Left ventricle myocardium inferior (tissue), 1 donor: ENCODE results near the gene ECHDC1. TPM values are rescaled to one million over a fixed set of nuclear protein-coding genes. Genes with fewer than 3 reads are reported as not detected.

ENCODE experiments used
- DNase-seq: peaks from one replicate; pipeline ENCODE4 v3.0.0-alpha.2; 2020
- H3K27ac ChIP-seq: fragments of 200-600 bp; replicated peaks from 2 replicates; pipeline ENCODE4 v1.8.0; 2021
- H3K27me3 ChIP-seq: fragments of 200-600 bp; 2 replicates; pipeline ENCODE4 v1.8.0; 2021; ENCODE audit warnings: low read depth
- H3K36me3 ChIP-seq: fragments of 200-600 bp; 2 replicates; pipeline ENCODE4 v1.8.0; 2021
- H3K4me1 ChIP-seq: fragments of 200-600 bp; 2 replicates; pipeline ENCODE4 v1.8.0; 2021
- H3K4me3 ChIP-seq: fragments of 200-600 bp; 2 replicates; pipeline ENCODE4 v1.8.0; 2021; ENCODE audit warnings: mild to moderate bottlenecking, moderate library complexity
- H3K9me3 ChIP-seq: fragments of 200-600 bp; replicated peaks from 2 replicates; pipeline ENCODE4 v1.8.0; 2021
- intact Hi-C: fragments of 100-400 bp; cut with micrococcal nuclease; formaldehyde crosslinking; loops from one replicate; pipeline ENCODE4 v1.11.0; 2022
- total RNA-seq: library from RNA; stranded (reverse); fragmentation: NEBNext Ultra II Directional; extraction: Animal tissue kit (Norgen Biotek cat#: 25700); gene quantifications from one replicate; pipeline ENCODE4 v1.2.1, GENCODE V29; 2021
- TF ChIP-seq, protein P1 (sequence below): fragments of 200-600 bp; IDR thresholded peaks from 2 replicates; pipeline ENCODE4 v1.8.0; 2021; ENCODE audit warnings: antibody characterized with exemption, mild to moderate bottlenecking, borderline replicate concordance
- donor health status: DM: no; HTN: yes; CAD: no; lungs with severe emphysema.

ECHDC1 gene
- total RNA-seq, 1 donor from 2014 or later: 39.7 TPM

DNA sequence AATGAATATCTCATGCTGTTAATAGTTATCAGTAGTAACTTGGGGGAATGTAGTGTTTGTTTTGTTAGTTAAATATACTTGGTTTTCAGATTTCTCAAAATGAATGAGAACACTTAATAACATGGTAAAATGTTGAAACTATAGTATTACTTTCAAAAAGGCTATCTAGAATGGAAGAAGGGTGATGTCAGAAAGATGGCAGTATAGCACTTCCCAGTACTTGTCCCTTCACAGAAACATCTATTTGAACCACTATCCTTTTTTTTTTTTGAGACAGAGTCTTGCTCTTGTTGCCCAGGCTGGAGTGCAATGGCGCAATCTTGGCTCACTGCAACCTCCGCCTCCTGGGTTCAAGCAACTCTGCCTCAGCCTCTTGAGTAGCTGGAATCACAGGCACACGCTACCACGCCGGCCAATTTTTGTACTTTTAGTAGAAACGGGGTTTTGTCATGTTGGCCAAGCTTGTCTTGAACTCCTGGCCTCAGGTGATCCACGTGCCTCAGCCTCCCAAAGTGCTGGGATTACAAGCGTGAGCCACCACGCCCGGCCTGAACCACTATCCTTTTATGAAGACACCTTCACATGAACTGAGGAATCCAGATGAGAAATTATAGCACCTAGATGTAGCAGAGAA, 4.7 kb upstream of the ECHDC1 start:
- Histone ChIP-seq H3K4me1 (peaks cover 12% of the 10 kb centered on the region), H3K27ac (no peak overlapping the region), H3K36me3 (no peaks in the 10 kb centered on the region), H3K27me3 (no peaks in the 10 kb centered on the region), H3K4me3 (no peak overlapping the region), H3K9me3 (peaks cover 31% of the 10 kb centered on the region)
- DNase-seq: no peak
- TF ChIP-seq, protein P1, sequence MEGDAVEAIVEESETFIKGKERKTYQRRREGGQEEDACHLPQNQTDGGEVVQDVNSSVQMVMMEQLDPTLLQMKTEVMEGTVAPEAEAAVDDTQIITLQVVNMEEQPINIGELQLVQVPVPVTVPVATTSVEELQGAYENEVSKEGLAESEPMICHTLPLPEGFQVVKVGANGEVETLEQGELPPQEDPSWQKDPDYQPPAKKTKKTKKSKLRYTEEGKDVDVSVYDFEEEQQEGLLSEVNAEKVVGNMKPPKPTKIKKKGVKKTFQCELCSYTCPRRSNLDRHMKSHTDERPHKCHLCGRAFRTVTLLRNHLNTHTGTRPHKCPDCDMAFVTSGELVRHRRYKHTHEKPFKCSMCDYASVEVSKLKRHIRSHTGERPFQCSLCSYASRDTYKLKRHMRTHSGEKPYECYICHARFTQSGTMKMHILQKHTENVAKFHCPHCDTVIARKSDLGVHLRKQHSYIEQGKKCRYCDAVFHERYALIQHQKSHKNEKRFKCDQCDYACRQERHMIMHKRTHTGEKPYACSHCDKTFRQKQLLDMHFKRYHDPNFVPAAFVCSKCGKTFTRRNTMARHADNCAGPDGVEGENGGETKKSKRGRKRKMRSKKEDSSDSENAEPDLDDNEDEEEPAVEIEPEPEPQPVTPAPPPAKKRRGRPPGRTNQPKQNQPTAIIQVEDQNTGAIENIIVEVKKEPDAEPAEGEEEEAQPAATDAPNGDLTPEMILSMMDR: no peak
- intact Hi-C loops: no loop called here

DNA sequence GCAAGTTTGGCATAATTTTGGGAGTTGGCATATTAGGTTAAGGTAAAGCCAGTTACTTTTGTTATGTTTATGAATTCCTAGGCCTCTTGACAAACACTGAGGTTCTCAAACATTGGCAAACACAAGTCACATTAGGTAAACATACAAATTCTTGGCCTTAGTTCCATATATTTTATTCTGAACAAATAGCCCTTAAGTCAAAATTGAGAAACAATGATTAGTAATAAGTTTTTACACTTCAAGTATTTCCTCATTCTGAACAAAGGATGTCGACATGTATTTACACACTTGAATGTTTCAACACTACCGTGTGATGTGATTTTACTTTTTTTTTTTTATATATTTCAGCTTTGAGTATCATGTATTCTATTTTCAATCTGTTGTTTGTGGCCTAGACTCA, 3.8 kb upstream of the ECHDC1 start:
- Histone ChIP-seq H3K4me3 (no peak overlapping the region), H3K27me3 (no peaks in the 10 kb centered on the region), H3K27ac (no peak overlapping the region), H3K36me3 (no peaks in the 10 kb centered on the region), H3K4me1 (peaks cover 21% of the 10 kb centered on the region), H3K9me3 (peaks cover 25% of the 10 kb centered on the region)
- intact Hi-C loops: no loop called here
- no peak for DNase-seq
- TF ChIP-seq, protein P1: no peak

DNA sequence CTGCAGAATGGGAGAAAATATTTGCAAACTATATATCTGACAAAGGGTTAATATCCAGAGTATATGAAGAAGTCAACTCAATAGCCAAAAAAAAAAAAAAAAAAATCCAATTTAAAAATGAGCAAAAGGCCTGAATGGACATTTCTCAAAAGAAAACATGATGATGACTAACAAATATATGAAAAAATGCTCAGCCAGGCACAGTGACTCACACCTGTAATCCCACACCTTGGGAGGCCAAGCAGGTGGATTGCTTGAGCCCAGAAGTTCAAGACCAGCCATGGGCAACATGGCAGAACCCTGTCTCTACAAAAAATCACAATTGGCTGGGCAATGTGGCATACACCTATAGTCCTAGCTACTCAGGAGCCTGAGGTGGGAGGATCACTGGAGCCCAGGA, 2.1 kb upstream of the ECHDC1 start:
- H3K27ac ChIP-seq: no peak overlapping the region
- H3K4me3 ChIP-seq: no peak overlapping the region
- no peaks in the 10 kb centered on the region for H3K27me3 ChIP-seq
- DNase-seq: no peak
- TF ChIP-seq, protein P1: no peak
- peaks cover 37% of the 10 kb centered on the region for H3K4me1 ChIP-seq
- intact Hi-C loops: no loop called here
- H3K36me3 ChIP-seq: no peaks in the 10 kb centered on the region
- peaks cover 16% of the 10 kb centered on the region for H3K9me3 ChIP-seq

DNA sequence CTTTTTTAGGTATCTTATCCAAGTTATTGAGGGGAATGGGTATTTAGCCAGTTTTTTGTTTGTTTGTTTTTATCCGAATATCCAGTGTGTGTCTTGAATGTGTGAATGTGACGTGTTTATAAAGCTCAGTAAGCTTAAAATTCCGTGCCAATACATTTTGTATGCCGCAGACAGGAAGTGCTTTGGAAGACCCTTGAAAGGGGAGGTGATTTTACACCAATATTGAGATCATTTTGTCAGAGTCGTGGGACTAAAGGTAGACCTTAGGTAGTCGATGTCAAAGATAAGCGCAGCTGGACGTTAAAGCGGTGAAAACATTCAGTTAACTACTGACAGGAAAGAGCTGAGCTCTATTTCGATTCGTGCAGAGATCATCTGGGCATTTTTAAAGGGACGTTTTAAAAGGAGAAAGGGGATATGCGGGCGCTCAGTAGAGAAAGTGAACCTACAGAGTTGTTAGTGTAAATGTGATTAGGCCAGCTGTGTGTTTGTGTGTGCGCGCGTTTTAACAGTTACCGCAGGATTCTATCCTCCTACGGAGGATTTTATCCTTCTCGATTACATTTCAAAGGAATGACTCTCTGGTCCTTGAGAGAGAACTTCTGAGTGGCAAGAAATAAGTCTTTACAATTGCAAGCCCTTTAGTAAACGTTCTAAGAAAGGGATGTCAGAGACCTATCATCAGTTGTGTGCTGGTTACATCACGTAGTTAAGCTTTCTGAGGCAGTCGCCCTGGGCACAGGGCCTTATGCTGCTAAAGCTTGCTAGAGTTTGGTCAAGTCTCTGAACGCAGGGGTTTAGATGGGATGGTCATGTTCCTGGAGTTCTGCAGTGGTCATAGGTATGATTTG, 625 bp upstream of the ECHDC1 start:
- no peaks in the 10 kb centered on the region for H3K27me3 ChIP-seq
- H3K27ac ChIP-seq: peak overlapping the region; percentile 68
- H3K4me3 ChIP-seq: peak overlapping the region; percentile 72
- H3K9me3 ChIP-seq: peaks cover under 1% of the 10 kb centered on the region
- TF ChIP-seq, protein P1: no peak
- no peak for DNase-seq
- peaks cover 51% of the 10 kb centered on the region for H3K4me1 ChIP-seq
- H3K36me3 ChIP-seq: no peaks in the 10 kb centered on the region
- intact Hi-C loops: no loop called here

DNA sequence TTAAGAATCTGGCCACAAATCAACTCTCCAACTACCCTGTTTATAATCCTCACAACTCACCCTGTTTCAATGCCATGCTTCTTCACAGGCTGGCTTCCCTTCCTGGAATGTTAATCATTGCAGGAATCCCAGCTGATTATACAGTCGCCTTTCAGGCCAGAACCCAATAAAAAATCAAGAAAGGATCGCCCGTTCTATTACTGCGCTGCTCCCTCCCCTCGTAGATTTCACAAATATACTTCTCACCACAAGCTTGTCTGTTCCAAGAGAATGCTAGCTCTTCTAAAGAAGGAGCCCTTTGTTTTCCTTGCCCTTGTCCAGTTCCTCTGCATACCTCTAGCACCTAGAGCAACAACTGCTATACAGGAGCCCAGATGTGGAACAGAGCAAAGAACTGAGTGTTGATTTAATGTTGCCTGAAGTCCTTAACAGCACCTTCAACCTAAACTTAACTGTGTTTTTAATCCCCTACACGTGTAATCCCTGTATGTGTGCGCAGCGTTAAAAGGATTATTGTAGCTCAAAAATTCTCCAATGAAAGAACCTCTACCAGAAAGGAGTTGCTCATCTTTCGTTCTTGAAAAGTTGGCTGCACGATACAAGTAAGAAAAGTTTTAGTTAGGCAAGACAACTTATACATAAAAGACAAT, 988 bp downstream of the ECHDC1 start:
- Histone ChIP-seq H3K27me3 (no peaks in the 10 kb centered on the region), H3K27ac (peak overlapping the region; percentile 68), H3K4me3 (peak overlapping the region; percentile 72), H3K4me1 (peaks cover 65% of the 10 kb centered on the region), H3K36me3 (no peaks in the 10 kb centered on the region), H3K9me3 (no peaks in the 10 kb centered on the region)
- TF ChIP-seq, protein P1: no peak
- intact Hi-C loops: no loop called here
- DNase-seq: no peak
